HG02981 (cell line): ENCODE results near the gene RPS8.
"Not testable (repeated sequence)": the region's sequence is repeated elsewhere in the genome, so short reads cannot be mapped to it uniquely, and the experiment has no call there.

Source experiments
- ATAC-seq: cut with Tn5 transposase; IDR thresholded peaks from one replicate; pipeline ENCODE4 v1.9.1; 2021; ENCODE audit warnings: mild to moderate bottlenecking, moderate library complexity; ENCODE audit not compliant: unreplicated experiment

The RPS8 gene

DNA sequence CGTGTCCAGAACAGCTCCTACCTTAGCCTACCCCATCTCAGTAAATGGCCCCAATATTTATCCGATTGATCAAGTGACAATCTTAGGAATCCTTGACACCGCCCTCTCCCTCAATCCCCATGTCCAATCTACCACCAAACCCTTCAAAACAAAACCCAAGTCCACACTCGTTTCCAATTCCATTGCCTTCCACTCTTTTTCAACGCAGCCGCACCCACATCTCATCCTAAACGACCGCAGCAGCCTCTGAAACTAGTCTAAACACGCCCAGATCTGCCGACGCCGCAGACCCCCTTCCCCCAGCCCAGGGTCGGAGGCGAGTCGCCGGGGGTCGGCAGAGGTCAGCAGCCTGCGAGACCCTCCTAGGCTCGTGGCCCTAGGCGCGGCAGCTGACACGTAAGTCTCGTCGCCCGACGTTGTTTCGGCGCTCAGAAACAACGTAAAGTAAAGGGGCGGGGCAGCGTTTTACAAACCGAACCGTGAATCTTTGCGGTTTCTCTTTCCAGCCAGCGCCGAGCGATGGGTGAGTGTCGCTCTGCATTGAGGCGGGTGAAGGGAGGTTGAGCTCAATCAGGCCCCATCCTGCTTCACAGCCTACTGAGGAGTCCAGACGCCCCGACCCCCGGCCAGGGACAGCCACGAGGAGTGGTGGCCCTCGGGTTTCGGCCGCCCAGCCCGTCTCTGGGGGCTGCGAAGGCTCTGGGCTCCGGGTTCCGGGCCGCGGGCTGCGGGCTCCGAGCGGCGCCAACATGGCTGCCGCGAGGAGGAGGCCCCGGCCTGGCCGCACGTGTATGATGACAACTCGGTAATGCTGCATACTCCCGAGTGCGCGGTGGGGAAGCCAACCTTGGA lies at the start of gene RPS8:
RPS8 (plus strand) TSS at position 463 of the 852 bp plus-strand sequence; CDS start at position 520, 57 bp downstream.
- peak; percentile 65 for ATAC-seq

DNA sequence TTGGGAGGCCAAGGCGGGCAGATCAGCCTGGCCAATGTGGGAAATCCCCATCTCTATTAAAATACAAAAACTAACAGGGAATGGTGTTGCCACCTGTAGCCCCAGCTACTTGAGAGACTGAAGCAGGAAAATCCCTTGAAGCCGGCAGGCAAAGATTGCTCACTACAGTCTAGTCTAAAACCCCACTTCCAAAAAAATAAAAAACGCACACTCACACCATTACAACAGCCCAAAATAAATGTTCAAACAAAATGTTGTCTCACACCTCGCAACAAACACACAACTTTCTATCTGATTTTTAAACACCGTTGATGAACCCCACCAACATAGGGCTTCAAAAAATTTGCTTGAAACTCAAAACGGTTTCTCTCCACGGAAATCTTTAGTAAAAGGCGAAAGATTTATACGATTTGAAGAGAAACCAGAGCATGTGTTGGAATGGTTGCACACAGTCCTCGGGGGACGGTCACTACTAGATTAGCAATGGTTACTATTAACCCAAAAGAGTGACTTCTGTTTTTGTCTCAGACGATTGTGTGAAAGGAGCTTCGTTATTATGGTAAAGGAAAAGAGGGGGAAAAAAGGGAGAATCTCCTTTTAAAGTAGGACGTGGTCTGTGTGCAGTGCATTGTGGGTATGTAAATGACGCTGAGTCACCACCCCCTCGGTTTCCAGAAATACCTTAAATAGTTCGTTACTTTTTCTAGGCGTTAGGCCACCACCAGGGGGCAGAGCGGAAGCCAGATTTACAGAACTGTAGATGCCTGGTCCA lies 44.4 kb upstream of the RPS8 start, which contains the start of gene RNU5D-1:
RNU5D-1 (minus strand) TSS at position 430 of the 772 bp plus-strand sequence.
- peak; percentile 77 for ATAC-seq

DNA sequence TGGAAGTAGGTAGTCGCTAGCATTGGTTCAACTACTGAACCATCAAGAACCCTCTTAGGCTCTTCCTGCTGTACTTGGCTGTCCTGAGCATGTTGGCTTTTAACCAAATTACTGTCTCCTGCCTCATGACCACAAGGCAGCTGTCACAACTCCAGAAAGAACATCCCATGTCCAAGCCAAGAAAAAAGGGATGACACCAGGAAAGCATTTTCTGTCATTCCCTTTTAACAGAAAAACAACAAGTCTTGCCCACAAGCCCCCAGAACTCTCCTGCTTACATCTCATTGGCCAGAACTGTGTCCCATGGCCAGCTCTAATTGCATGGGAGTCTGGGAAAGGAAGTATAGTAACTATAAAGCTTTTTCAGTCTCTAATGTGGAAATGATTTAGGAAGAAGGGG lies 42.0 kb upstream of the RPS8 start:
- ATAC-seq, result no peak

DNA sequence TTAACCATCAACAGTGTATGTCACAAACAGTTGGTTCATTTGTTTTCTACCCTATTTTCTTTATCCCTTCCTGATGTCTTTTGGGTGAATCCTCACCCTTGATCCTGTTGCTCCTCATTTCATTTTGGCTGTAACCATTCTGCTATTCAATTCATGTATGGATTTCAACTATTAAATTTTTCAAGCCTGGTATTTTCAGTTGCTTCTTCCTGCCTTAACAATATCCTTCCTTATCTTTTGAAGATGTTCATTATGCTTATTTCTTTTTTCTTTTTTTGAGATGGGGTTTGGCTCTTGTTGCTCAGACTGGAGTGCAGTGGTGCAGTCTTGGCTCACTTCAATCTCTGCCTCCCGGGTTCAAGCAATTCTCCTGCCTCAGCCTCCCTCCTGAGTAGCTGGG lies 41.6 kb upstream of the RPS8 start:
- ATAC-seq, result no peak

DNA sequence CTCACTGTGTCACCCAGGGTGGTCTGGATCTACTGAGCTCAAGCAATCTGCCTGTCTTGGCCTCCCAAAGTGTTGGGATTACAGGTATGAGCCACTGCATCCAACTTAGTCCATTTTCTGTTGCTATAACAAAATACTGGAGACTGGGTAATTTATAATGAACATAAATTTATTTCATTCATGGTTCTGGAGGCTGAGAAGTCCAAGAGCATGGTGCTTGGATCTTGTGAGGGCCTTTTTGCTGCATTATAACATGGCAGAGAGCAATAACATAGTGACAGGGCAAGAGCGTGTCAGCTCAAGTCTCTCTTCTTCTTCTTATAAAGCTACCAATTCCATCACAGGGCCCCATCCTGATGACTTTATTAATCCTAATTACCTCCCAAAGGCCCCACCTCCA lies 39.3 kb upstream of the RPS8 start:
- ATAC-seq, result no peak

DNA sequence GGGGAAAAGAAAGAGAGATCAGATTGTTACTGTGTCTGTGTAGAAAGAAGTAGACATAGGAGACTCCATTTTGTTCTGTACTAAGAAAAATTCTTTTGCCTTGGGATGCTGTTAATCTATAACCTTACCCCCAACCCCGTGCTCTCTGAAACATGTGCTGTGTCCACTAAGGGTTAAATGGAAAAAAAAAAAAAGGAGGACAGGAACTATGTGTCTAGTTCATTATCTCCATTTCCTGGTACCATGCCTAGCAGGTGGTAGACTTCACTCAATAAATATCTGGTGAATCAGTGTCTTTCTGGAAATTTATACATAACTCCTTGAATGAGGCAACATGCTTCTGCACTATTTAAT lies 36.4 kb upstream of the RPS8 start:
- not testable (repeated sequence) for ATAC-seq

DNA sequence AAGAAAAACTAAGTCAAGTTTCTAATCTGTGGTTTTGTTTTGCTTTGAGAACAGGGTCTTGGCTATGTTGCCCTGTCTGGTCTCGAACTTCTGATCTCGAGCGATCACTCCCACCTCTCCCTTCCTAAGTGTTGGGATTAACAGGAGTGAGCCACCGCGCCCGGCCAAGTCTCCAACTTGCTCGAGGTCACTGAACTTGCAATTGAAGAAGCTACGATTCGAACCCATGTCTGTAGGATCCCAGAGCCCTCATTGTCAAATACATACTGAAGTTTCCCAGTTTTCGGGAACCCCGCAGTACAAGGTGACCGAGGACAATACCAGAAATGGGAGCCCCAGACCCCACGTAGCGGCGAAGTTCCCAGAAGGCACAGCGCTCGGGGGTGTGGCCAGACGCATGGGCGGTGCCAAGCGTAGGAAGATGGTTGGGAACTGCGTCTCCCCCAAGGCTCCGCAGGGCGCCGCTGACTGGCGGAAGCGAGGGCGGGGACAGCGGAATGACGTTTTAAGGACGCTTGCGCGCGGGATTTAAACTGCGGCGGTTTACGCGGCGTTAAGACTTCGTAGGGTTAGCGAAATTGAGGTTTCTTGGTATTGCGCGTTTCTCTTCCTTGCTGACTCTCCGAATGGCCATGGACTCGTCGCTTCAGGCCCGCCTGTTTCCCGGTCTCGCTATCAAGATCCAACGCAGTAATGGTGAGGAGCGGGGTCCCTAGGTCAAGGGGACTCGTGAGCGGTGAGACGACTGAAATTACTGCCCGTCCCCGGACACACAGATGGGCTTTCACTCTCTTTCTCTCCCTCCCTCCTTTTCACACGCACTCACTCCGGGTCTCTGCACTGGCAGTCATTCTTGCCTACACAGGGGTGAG lies 35.8 kb upstream of the RPS8 start, which contains the start of gene KIF2C:
KIF2C (plus strand) TSS at position 531 of the 872 bp plus-strand sequence; CDS start at position 627, 96 bp downstream.
- peak; percentile 96 for ATAC-seq

DNA sequence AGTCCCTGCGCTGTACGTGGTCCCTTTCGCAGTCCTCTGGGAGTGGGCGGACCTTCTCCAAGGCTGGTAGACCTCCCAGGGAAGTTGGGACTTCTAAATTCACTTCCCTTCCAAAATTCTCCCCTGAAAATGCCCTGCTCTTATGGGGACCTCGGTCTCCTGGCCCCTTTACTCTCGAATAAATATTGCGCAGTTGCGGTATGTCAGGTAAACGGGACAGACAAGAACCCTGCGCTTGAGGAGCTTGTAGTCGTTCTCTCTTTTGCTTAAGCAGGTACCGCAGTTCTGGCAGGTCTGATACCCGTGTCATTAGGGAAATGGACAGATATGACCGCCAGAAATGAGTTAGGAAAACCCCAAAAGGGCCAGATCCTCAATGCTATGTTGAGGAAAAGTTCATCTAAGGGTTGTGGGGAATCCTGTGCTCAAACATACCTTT lies 35.1 kb upstream of the RPS8 start:
- no peak for ATAC-seq

DNA sequence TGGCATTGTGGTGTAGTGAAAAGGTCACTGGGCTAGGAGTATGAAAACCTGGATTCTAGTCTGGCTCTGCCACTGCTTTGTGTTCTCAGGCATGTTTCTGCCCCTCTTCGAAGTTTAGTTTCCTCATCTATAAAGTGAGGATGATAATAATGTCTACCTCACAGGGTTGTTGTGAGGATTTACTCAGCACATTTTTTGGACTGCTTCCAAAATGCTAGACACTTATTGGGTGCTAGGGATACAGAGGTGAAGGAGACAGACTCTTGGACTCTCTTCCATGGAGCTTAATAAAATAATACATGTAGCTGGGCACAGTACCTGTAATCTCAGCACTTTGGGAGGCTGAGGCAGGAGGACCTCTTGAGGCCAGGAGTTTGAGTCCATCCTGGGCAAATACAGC lies 32.1 kb upstream of the RPS8 start:
- ATAC-seq, result no peak

DNA sequence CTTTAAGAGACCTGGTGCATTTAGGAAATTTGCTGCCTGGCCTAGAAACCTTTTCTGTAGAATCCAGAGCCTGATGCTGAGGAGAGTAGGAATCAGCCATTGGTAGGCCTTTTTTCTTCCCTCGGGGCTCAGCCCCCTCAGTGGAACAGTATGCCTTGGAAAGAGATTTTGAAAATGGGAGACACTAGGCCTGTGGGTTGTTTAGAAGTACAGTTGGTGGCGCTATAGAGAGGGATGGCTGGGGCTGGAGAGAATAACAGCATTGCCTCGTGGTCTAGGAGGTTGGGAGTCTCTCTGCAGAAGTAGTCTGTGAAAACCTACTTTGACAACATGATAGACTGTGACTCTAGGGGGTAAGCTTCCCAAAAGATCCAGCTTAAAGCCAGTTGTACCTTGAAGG lies 27.5 kb upstream of the RPS8 start:
- no peak for ATAC-seq

DNA sequence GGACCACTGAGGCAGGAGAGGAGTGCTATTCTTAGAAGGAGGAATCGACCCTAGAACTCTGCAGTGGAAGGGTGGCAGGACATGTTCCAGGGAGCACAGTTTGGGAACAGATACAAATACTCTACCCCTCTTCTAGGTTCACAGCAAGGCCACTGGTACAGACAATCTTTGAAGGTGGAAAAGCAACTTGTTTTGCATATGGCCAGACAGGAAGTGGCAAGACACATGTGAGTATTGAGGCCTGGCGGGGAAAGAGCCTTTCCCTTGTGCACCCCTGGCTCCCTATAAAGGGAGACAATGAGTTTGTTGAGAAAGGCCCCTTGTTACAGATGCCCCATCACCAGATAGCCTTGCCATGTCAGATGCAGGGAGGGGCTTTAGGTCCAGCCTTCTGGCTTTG lies 17.9 kb upstream of the RPS8 start:
- ATAC-seq, result no peak

DNA sequence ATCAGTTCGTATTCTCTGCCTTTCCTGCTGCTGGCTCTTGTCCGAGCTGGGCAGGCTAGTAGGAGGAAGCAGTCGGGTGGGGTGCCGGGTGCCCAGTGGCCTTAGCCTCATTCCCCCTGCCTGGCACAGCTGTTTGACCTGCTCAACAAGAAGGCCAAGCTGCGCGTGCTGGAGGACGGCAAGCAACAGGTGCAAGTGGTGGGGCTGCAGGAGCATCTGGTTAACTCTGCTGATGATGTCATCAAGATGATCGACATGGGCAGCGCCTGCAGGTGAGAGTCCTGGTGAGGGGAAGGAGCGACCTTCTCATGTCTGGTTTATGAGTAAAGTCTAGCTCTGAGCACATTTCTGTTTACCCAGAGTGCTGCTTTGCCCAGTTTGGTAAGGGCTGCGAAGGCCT lies 16.3 kb upstream of the RPS8 start:
- no peak for ATAC-seq

DNA sequence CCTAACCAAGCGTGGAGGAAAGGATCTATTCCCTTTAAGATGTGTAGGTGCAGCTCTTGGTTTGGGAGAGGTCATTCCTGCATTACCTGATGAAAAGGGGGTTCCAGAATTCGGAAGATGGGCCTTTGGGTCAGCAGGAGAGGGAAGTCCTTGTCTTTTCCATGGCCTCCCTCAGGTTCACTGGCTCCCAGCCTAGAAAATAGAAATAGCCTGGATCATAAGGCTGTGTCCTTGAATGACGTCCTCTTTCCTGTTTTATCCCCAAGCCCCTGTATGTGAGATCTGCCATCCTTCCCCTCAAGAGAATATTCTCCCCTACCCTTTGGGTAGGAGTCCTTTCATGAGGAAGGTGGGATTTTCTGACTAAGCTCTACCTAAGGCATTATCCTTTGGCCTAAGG lies 14.5 kb upstream of the RPS8 start:
- no peak for ATAC-seq

DNA sequence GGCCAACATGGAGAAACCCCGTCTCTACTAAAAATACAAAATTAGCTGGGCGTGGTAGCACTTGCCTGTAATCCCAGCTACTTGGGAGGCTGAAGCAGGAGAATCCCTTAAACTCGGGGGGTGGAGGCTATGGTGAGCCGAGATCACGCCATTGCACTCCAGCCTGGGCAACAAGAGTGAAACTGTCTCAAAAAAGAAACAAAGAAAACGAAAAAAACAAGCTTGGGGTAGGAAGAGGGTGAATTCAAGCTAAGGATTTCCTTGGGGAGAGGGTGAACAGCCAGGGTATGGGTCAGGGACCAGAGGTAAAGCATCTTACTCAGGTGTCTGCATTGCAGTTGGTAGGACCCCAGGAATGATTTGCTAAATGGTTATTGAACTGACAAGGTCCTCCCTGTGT lies 8.9 kb upstream of the RPS8 start:
- not testable (repeated sequence) for ATAC-seq

DNA sequence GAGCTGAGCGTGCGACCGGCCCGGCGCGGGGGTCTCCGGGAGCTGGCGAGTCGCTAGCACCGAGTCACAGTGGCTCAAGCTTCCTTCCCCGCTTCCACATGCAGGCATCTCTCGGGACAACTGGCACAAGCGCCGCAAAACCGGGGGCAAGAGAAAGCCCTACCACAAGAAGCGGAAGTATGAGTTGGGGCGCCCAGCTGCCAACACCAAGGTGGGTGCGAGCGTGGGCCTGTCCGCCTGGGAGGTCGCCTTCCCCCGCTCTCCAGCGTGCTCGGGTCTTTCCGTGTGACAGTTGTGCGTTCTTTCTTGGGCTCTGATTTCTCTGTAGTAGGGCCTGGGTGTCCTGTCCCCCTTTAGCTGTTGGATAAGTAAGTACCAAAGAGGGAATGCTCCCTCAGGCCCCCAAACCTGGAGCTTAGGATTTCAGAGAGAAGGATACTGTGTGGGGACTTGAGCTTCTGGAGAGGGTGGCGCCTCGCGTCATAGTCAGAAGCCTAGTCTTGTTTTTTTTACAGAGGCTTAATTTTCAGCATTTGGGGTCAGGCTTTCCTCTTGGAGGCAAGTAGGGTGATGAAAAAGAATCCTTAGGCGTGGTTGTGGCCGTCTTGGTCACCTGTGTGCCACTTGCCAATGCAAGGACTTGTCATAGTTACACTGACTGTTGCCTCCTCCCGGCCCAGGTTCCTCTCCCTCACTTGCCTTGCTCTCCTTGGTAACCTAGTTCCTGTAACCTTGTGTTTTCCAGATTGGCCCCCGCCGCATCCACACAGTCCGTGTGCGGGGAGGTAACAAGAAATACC lies 790 bp downstream of the RPS8 start:
- ATAC-seq, result no peak

DNA sequence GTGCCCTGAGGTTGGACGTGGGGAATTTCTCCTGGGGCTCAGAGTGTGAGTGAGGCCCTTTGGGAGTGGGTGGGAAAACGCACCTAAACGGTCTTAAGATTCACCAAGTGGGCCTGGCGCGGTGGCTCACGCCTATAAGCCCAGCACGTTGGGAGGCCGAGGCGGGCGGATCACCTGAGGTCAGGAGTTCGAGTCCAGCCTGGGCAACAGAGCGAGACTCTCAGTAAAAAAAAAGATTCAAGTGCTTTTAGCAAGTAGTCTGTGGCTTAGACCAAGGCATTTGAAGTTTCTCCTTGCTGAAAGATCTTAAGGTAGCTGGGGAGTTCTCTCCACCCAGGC lies 1.4 kb downstream of the RPS8 start:
- no peak for ATAC-seq

DNA sequence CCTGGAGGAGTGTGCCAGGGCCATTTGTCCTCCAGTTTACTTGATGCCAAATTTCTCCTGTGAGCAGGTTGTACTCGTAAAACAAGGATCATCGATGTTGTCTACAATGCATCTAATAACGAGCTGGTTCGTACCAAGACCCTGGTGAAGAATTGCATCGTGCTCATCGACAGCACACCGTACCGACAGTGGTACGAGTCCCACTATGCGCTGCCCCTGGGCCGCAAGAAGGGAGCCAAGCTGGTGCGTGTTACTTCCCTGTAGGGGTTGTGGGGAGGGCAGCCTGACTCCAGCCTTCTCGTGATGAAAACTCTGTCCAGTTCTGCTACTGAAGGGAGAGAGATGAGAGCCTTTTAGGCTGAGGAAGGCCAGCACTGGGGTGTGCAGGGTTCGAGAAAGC lies 2.2 kb downstream of the RPS8 start:
- no peak for ATAC-seq

DNA sequence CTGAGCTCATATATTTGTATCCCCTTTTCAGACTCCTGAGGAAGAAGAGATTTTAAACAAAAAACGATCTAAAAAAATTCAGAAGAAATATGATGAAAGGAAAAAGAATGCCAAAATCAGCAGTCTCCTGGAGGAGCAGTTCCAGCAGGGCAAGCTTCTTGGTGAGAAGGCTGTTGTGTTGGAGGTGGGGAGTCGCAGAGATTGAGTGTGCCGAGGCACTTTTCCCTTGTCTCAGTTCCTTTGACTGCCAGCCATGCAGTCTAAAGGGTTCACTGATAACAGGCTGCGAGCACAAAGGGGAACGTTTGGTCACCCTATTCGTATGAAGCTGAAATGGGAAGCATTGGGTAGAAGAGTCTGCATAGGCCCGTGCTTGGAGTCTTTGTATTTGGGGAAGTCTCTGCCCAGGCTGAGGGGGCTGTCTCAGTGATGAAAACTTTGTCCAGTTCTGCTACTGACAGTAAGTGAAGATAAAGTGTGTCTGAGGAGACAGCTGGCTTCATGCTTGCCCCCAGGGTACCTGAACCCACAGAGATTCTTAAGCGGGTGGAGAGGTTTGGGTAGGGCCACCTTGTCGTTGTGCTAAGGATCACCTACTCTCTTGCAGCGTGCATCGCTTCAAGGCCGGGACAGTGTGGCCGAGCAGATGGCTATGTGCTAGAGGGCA lies 2.8 kb downstream of the RPS8 start:
- ATAC-seq, result no peak

DNA sequence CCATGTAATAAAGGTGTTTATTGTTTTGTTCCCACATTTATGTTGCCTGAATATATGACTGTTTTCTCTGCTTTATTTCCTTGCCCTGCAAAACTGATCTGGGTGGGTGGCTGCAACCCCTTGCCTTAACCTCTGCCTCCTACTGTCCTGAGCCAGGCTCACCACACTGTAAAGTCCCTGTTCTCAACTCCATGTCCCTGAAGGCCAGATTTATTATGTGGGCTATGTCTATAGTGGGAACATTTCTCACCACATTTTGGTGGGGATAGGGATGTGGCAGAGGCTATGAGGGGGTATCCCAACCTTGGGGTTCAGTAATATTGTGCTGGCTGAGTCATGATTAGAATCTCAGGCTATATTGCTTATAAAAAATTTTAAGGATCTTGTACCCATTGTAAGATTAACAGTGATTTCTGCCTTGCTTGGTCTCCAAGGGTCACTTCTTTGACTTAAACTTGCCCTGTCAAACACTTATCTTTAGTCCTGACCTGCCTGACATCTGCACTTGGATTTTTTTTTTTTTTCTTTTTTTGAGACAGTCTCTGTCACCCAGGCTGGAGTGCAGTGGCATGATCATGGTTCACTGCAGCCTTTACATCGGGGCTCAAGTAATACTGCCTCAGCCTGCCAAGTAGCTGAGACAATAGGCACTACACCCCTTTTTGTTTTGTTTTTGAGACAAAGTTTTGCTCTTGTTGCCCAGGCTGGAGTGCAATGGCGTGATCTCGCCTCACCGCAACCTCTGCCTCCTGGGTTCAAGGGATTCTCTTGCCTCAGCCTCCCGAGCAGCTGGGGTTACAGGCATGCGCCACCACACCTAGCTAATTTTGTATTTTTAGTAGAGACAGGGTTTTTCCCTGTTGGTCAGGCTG lies 3.6 kb downstream of the RPS8 start:
- ATAC-seq, result no peak
